PC-9 (cell line): ENCODE results near the gene ARR3. TPM values are rescaled to one million over a fixed set of nuclear protein-coding genes. Genes with fewer than 3 reads are reported as not detected.

Experiments
- Bru-seq: library from RNA; stranded (reverse); fragments of 400-500 nt; gene quantifications from one replicate; lab custom pipeline; 2021; lab: Mats Ljungman, UMichigan
- BruChase-seq, 2 experiments: library from RNA; stranded (reverse); fragments of 400-500 nt; gene quantifications; one replicate each; lab custom pipeline; 2021; lab: Mats Ljungman, UMichigan
- BruUV-seq: library from RNA; stranded (reverse); fragments of 400-500 nt; replicated peaks from 2 replicates; lab custom pipeline; 2021; lab: Mats Ljungman, UMichigan
- CTCF ChIA-PET: fragments of 300-600 bp; sonication (Branson Sonifier 250); formaldehyde crosslinking; loops from one replicate; lab custom pipeline; 2022; ENCODE audit warnings: antibody characterized with exemption; lab: Charles Lee
- POLR2A ChIA-PET: fragments of 300-600 bp; sonication (Branson Sonifier 250); formaldehyde crosslinking; loops from one replicate; lab custom pipeline; 2022; ENCODE audit warnings: antibody characterized with exemption; ENCODE audit not compliant: unreplicated experiment; lab: Charles Lee
- DNase-seq, 2 experiments: peaks; one replicate each; pipeline versions ENCODE4 v3.0.0 to v3.0.0-alpha.2; 2015 to 2022; ENCODE audit warnings: mixed read lengths in 1 of 2
- H2AFZ ChIP-seq: fragments of 200-600 bp; sonication (generic); 2 replicates; pipeline ENCODE4 v1.8.1; 2017; ENCODE audit warnings: antibody characterized with exemption
- H3F3A ChIP-seq: fragments of 200-600 bp; sonication (generic); 2 replicates; pipeline ENCODE4 v1.8.1; 2017; ENCODE audit warnings: antibody characterized with exemption, mild to moderate bottlenecking, low read depth; ENCODE audit not compliant: insufficient read depth
- H3K27ac ChIP-seq: fragments of 200-600 bp; sonication (generic); 2 replicates; pipeline ENCODE4 v1.6.1; 2016; ENCODE audit warnings: mixed run types
- H3K27me3 ChIP-seq: fragments of 200-600 bp; sonication (generic); 2 replicates; pipeline ENCODE4 v1.6.1; 2016; ENCODE audit warnings: low read depth, mixed run types; ENCODE audit not compliant: insufficient read depth
- H3K36me3 ChIP-seq: fragments of 200-600 bp; sonication (generic); 2 replicates; pipeline ENCODE4 v1.6.1; 2016; ENCODE audit warnings: low read depth, mixed run types
- H3K4me1 ChIP-seq: fragments of 200-600 bp; sonication (generic); replicated peaks from 2 replicates; pipeline ENCODE4 v1.6.1; 2016; ENCODE audit warnings: mixed run types; ENCODE audit not compliant: insufficient read depth
- H3K4me2 ChIP-seq: fragments of 200-600 bp; sonication (generic); 2 replicates; pipeline ENCODE4 v1.6.1; 2017; ENCODE audit warnings: mixed run types
- H3K4me3 ChIP-seq: fragments of 200-600 bp; sonication (generic); 2 replicates; pipeline ENCODE4 v1.6.1; 2016; ENCODE audit warnings: mixed run types
- H3K79me2 ChIP-seq: fragments of 200-600 bp; sonication (generic); 2 replicates; pipeline ENCODE4 v1.6.1; 2017; ENCODE audit warnings: low read depth, mixed run types
- H3K9me2 ChIP-seq: fragments of 200-600 bp; sonication (generic); 2 replicates; pipeline ENCODE4 v1.8.1; 2017; ENCODE audit warnings: mild to moderate bottlenecking; ENCODE audit not compliant: insufficient read depth
- H3K9me3 ChIP-seq: fragments of 200-600 bp; sonication (generic); 2 replicates; pipeline ENCODE4 v1.8.1; 2016; ENCODE audit warnings: low read depth; ENCODE audit not compliant: insufficient read depth
- H4K20me1 ChIP-seq: fragments of 200-600 bp; sonication (generic); 2 replicates; pipeline ENCODE4 v1.8.1; 2017; ENCODE audit not compliant: insufficient read depth
- EZH2 ChIP-seq: fragments of 200-600 bp; sonication (generic); IDR thresholded peaks from 2 replicates; pipeline ENCODE4 v1.8.0; 2017; ENCODE audit warnings: antibody characterized with exemption, low read depth
- intact Hi-C: fragments of 100-400 bp; cut with micrococcal nuclease; formaldehyde crosslinking; loops from one replicate; pipeline ENCODE4 v1.10.0; 2022; ENCODE audit not compliant: unreplicated experiment
- long read RNA-seq: library from polyadenylated mRNA; stranded (forward); transcript quantifications from one replicate; pipeline ENCODE4 v2.0.0, GENCODE V29; 2022
- total RNA-seq: library from RNA; stranded (reverse); gene quantifications from 2 replicates; pipeline ENCODE4 v1.2.3, GENCODE V29; 2021
- TF ChIP-seq, protein P1 (sequence below): fragments of 200-600 bp; sonication (generic); conservative IDR thresholded peaks from 2 replicates; pipeline ENCODE4 v1.6.1; 2017; ENCODE audit warnings: mixed run types, antibody characterized with exemption, mild to moderate bottlenecking, moderate library complexity

ARR3 gene
- total RNA-seq (not detected in 2 replicates), Bru-seq, nascent RNA (not detected), BruChase-seq, experiment 1, labeled RNA remaining after a 2-hour chase (not detected), BruChase-seq, experiment 2, labeled RNA remaining after a 6-hour chase (not detected)
- long read RNA-seq = 0 reads

DNA sequence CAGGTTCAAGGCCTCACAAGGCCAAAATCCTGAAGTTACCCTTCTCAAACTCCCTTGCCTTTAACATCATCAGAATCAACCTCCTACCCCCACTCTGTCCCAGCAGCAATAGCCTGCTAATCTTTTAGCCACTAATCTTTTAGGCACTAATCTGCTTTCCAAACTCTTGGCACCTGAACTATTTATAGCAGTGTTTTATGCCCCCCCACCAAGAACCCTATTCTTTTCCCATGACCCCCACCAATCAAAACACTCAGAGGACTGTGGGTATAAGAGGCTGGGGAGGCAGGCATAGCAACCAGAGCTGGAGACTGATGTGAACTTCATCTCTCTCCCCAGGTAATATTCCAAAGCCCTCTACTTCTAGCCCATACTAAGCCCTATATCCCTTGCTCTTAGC lies at the start of gene ARR3:
TSS of gene ARR3 (plus strand) at position 301 of the 400 bp plus-strand sequence. CDS start 1,052 bp downstream, outside the sequence.
- H3K4me1 ChIP-seq = no peaks in the 10 kb centered on the region
- no peaks in the 10 kb centered on the region for H3K36me3 ChIP-seq
- POLR2A ChIA-PET = no interaction called here
- H3K79me2 ChIP-seq = no peaks in the 10 kb centered on the region
- H3F3A ChIP-seq = no peaks in the 10 kb centered on the region
- no peaks in the 10 kb centered on the region for H3K9me2 ChIP-seq
- H3K27me3 ChIP-seq = no peaks in the 10 kb centered on the region
- no peak within 1 kb of the TSS for H3K4me2 ChIP-seq
- no TSS peak for BruUV-seq
- no peak within 1 kb of the TSS for H3K27ac ChIP-seq
- H3K4me3 ChIP-seq = no peak within 1 kb of the TSS
- no peak for DNase-seq
- H4K20me1 ChIP-seq = no peaks in the 10 kb centered on the region
- CTCF ChIA-PET = no interaction called here
- H3K9me3 ChIP-seq = no peaks in the 10 kb centered on the region
- TF ChIP-seq, protein P1, sequence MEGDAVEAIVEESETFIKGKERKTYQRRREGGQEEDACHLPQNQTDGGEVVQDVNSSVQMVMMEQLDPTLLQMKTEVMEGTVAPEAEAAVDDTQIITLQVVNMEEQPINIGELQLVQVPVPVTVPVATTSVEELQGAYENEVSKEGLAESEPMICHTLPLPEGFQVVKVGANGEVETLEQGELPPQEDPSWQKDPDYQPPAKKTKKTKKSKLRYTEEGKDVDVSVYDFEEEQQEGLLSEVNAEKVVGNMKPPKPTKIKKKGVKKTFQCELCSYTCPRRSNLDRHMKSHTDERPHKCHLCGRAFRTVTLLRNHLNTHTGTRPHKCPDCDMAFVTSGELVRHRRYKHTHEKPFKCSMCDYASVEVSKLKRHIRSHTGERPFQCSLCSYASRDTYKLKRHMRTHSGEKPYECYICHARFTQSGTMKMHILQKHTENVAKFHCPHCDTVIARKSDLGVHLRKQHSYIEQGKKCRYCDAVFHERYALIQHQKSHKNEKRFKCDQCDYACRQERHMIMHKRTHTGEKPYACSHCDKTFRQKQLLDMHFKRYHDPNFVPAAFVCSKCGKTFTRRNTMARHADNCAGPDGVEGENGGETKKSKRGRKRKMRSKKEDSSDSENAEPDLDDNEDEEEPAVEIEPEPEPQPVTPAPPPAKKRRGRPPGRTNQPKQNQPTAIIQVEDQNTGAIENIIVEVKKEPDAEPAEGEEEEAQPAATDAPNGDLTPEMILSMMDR = no peak
- H2AFZ ChIP-seq = no peak within 1 kb of the TSS
- intact Hi-C loops = no loop called here

DNA sequence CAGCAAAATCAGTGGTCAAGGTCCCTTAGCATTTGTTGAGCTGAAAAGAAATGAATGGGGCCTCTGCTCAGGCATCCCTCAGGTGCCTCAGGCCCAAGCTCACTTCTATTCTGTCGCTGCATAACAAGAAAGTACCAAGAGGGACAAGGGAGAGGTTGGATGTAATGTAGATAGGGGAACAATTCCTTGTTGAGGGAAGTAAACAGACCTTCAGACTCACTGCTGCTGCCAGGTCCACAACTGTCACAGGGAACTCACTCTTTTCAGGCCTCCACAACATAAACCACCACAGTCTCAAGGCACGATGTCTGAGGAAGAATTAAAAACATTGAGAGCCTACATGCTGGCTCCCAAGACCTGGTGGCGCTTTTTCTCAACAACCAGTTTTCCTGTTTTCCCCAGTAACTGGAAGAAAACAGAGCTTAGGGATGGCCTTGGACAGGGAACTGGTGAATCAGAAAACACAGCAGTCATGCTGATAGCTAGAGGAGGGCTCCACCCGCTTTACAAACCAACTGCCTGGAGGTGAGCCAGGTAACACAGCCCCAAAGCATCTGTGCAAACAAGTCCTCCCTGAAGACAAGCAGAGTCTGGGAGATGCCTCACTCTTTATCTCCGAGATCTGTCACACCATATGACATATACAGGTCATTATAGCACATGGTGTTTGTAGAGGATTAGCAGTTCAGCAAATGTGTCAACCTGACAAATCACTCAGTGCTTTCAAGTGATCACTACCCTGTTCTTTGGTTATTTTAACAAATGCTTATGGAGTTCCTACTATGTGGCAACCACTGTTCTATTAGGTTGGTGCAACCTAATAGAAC lies 48.0 kb upstream of the ARR3 start:
- Histone ChIP-seq H3K4me2 (peak overlapping the region; percentile 36), H3K27me3 (no peaks in the 10 kb centered on the region), H3K79me2 (no peaks in the 10 kb centered on the region), H3K4me1 (peaks cover 11% of the 10 kb centered on the region), H3K36me3 (no peaks in the 10 kb centered on the region), H3K9me2 (no peaks in the 10 kb centered on the region), H3F3A (peaks cover 7% of the 10 kb centered on the region; the same call in 1 of the 2 replicates), H3K9me3 (no peaks in the 10 kb centered on the region), H3K4me3 (no peak overlapping the region), H4K20me1 (no peaks in the 10 kb centered on the region), H2AFZ (no peak overlapping the region), H3K27ac (peak overlapping the region; percentile 51)
- TF ChIP-seq, protein P1 = no peak
- no peak for TF ChIP-seq EZH2
- intact Hi-C loops = no loop called here
- peak; percentile 58 to 89 for DNase-seq
- ChIA-PET CTCF (interaction anchor here (0.6 to 0.9 kb wide), 3 partner anchors 43 to 914 kb away, joined by 3 to 5 read pairs (median 5); partner anchors contain the start of gene IGBP1), POLR2A (interaction anchor here (0.9 kb wide), 1 partner anchor 87 kb away, joined by 5 read pairs; the partner anchor contains the start of gene IGBP1)
- no TSS peak for BruUV-seq

DNA sequence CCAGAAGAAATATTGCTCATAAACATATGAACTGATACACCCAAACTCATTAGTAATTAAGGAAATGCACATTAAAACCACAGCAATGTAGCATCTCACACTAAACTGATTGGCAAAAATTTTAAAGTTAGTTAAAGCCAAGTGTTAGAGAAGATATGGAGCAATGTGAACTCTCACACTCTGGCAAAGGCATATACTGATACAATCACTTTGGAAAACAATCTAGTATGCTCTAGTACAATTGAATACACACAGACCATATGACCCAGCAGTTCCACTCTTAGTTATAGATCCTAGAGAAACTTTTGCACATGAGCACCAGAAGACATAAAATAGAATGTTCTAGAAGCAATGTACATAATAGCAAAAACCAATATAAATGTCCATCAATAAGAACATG lies 42.1 kb upstream of the ARR3 start:
- no peak overlapping the region for H3K4me2 ChIP-seq
- TF ChIP-seq, protein P1 = no peak
- no peak for TF ChIP-seq EZH2
- no peaks in the 10 kb centered on the region for H3K9me2 ChIP-seq
- H3K27ac ChIP-seq = no peak overlapping the region
- no peaks in the 10 kb centered on the region for H4K20me1 ChIP-seq
- ChIA-PET POLR2A (no interaction called here), CTCF (no interaction called here)
- no TSS peak for BruUV-seq
- no peaks in the 10 kb centered on the region for H3F3A ChIP-seq
- H2AFZ ChIP-seq = no peak overlapping the region
- intact Hi-C loops = no loop called here
- DNase-seq = no peak
- no peaks in the 10 kb centered on the region for H3K4me1 ChIP-seq
- no peaks in the 10 kb centered on the region for H3K36me3 ChIP-seq
- H3K9me3 ChIP-seq = no peaks in the 10 kb centered on the region
- no peaks in the 10 kb centered on the region for H3K27me3 ChIP-seq
- no peak overlapping the region for H3K4me3 ChIP-seq
- H3K79me2 ChIP-seq = no peaks in the 10 kb centered on the region
